Measurements from ENCODE around the gene RTKN2.

RTKN2 gene

DNA sequence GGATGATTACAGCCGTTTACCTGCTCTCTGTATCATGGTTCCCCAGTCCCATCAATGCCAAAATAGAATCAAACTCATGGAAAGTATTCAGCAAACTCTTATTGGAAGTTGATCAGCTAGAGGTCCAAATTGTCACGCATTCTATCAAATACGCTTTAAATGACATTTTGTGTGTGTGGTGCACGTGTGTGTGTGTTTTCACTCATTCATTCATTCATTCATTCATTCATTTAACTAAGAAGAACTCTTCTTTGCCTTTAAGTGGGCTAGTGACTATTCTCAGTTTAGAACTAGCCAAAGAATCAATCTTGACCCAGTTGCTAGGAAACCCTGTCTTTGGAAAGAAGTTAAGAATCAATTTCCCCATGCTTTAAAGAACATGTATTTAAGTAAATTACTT is 102.8 kb downstream of the RTKN2 start:
- no peak overlapping the region for H2AFZ ChIP-seq (ENCODE audit: low read length)
- no peak for TF ChIP-seq EZH2 (optimal IDR thresholded peaks at IDR 0.05; ENCODE audit: low read depth, low read length)
- TF ChIP-seq, protein P1, sequence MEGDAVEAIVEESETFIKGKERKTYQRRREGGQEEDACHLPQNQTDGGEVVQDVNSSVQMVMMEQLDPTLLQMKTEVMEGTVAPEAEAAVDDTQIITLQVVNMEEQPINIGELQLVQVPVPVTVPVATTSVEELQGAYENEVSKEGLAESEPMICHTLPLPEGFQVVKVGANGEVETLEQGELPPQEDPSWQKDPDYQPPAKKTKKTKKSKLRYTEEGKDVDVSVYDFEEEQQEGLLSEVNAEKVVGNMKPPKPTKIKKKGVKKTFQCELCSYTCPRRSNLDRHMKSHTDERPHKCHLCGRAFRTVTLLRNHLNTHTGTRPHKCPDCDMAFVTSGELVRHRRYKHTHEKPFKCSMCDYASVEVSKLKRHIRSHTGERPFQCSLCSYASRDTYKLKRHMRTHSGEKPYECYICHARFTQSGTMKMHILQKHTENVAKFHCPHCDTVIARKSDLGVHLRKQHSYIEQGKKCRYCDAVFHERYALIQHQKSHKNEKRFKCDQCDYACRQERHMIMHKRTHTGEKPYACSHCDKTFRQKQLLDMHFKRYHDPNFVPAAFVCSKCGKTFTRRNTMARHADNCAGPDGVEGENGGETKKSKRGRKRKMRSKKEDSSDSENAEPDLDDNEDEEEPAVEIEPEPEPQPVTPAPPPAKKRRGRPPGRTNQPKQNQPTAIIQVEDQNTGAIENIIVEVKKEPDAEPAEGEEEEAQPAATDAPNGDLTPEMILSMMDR (IDR thresholded peaks at IDR 0.05; ENCODE audit: low read length), result no peak
- TF ChIP-seq EZH2phosphoT487 (IDR thresholded peaks at IDR 0.05; ENCODE audit: low read length), result no peak
- no peaks in the 10 kb centered on the region for H3K9me2 ChIP-seq (replicated peaks; ENCODE audit: insufficient read depth, low read length)
- H3K79me2 ChIP-seq (ENCODE audit: low read length), result no peaks in the 10 kb centered on the region
- peaks cover 11% of the 10 kb centered on the region; the same call in 1 of the 2 replicates for H3K4me1 ChIP-seq (ENCODE audit: low read length)
- no peak overlapping the region for H3K4me2 ChIP-seq (ENCODE audit: low read depth, low read length)
- no peak overlapping the region for H3K9ac ChIP-seq (ENCODE audit: low read length)
- H3K36me3 ChIP-seq (replicated peaks; ENCODE audit: insufficient read depth, low read length), result no peaks in the 10 kb centered on the region
- no peaks in the 10 kb centered on the region for H3K27me3 ChIP-seq (replicated peaks; ENCODE audit: insufficient read depth, low read length)
- H3F3A ChIP-seq (ENCODE audit: insufficient read depth, low read length), result no peaks in the 10 kb centered on the region
- no peak overlapping the region for H3K27ac ChIP-seq (ENCODE audit: low read length)
- no peaks in the 10 kb centered on the region for H4K20me1 ChIP-seq (ENCODE audit: insufficient read depth, low read length)
- no peak overlapping the region for H3K4me3 ChIP-seq (ENCODE audit: low read length)
- no peaks in the 10 kb centered on the region for H3K9me3 ChIP-seq (replicated peaks; ENCODE audit: insufficient read depth, low read length)
- no peak for DNase-seq

DNA sequence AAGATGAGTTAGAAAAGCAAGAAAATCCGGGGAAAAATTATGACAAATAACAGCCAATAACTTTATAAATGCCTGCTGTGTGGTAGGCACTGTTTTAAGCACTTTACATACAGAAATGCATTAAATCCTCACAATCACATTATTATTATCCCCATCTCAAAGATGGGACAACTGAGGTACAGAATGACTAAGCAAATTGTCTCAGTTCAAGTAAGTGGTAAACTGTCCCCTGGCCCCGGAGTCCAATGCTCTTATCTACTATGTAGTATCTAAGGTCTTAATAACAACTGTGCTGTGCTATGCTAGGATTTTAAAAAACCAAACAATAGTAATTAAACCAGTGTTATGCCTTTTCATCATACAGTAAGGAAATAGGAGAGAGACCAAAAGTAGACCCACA is 105.6 kb downstream of the RTKN2 start:
- H3K9me2 ChIP-seq (replicated peaks; ENCODE audit: insufficient read depth, low read length), result no peaks in the 10 kb centered on the region
- DNase-seq, result no peak
- no peak overlapping the region for H3K9ac ChIP-seq (ENCODE audit: low read length)
- no peak overlapping the region for H3K4me3 ChIP-seq (ENCODE audit: low read length)
- no peaks in the 10 kb centered on the region for H3K27me3 ChIP-seq (replicated peaks; ENCODE audit: insufficient read depth, low read length)
- no peaks in the 10 kb centered on the region for H4K20me1 ChIP-seq (ENCODE audit: insufficient read depth, low read length)
- H3F3A ChIP-seq (ENCODE audit: insufficient read depth, low read length), result no peaks in the 10 kb centered on the region
- H2AFZ ChIP-seq (ENCODE audit: low read length), result no peak overlapping the region
- no peak overlapping the region for H3K27ac ChIP-seq (ENCODE audit: low read length)
- H3K4me2 ChIP-seq (ENCODE audit: low read depth, low read length), result no peak overlapping the region
- H3K9me3 ChIP-seq (replicated peaks; ENCODE audit: insufficient read depth, low read length), result no peaks in the 10 kb centered on the region
- H3K4me1 ChIP-seq (ENCODE audit: low read length), result peaks cover 11% of the 10 kb centered on the region; the same call in 1 of the 2 replicates
- no peaks in the 10 kb centered on the region for H3K79me2 ChIP-seq (ENCODE audit: low read length)
- H3K36me3 ChIP-seq (replicated peaks; ENCODE audit: insufficient read depth, low read length), result no peaks in the 10 kb centered on the region
- TF ChIP-seq EZH2phosphoT487 (IDR thresholded peaks at IDR 0.05; ENCODE audit: low read length), result no peak
- no peak for TF ChIP-seq EZH2 (optimal IDR thresholded peaks at IDR 0.05; ENCODE audit: low read depth, low read length)
- TF ChIP-seq, protein P1 (IDR thresholded peaks at IDR 0.05; ENCODE audit: low read length), result no peak

DNA sequence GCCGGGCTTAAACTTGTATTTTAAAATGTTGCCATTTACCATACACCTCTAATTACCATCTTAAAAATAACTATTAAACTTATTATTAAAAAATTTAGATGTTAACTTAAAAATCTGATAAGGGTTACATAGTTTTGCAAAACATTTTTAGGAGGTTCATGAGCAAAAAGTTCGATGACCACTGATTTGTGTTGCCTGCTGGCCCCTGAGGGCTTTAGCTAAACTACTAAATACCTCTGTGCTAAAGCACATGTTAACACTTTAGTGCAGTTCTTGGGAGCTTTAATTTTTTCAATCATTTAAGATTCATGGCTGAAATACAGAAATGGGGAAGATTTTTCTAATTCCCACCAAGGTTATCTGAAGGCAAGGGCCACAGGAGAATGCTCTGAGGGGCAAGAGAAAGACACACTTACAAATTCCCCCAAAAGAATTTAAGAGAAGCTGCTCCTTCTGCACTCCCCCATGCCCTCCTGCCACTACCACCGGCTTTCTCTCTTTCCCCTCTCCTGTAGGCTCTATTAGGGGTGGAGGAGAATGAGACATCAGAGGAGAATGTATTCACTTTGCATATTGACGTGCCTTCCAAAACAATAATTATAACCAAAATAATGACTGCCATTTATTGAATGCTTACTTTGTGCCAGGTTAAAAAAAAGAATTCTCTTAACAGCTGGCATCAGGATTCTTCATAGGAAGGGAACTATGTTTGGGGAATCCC is 106.2 kb downstream of the RTKN2 start:
- TF ChIP-seq EZH2phosphoT487 (IDR thresholded peaks at IDR 0.05; ENCODE audit: low read length) (no peak), EZH2 (optimal IDR thresholded peaks at IDR 0.05; ENCODE audit: low read depth, low read length) (no peak)
- TF ChIP-seq, protein P1 (IDR thresholded peaks at IDR 0.05; ENCODE audit: low read length), result no peak
- H3K79me2 ChIP-seq (ENCODE audit: low read length), result no peaks in the 10 kb centered on the region
- no peaks in the 10 kb centered on the region for H3K9me2 ChIP-seq (replicated peaks; ENCODE audit: insufficient read depth, low read length)
- H3K36me3 ChIP-seq (replicated peaks; ENCODE audit: insufficient read depth, low read length), result no peaks in the 10 kb centered on the region
- peaks cover 11% of the 10 kb centered on the region; the same call in 1 of the 2 replicates for H3K4me1 ChIP-seq (ENCODE audit: low read length)
- H3K4me3 ChIP-seq (ENCODE audit: low read length), result no peak overlapping the region
- no peaks in the 10 kb centered on the region for H3K27me3 ChIP-seq (replicated peaks; ENCODE audit: insufficient read depth, low read length)
- H3K27ac ChIP-seq (ENCODE audit: low read length), result no peak overlapping the region
- H2AFZ ChIP-seq (ENCODE audit: low read length), result no peak overlapping the region
- no peak overlapping the region for H3K4me2 ChIP-seq (ENCODE audit: low read depth, low read length)
- H3K9me3 ChIP-seq (replicated peaks; ENCODE audit: insufficient read depth, low read length), result no peaks in the 10 kb centered on the region
- no peaks in the 10 kb centered on the region for H4K20me1 ChIP-seq (ENCODE audit: insufficient read depth, low read length)
- DNase-seq, result no peak
- H3F3A ChIP-seq (ENCODE audit: insufficient read depth, low read length), result no peaks in the 10 kb centered on the region
- H3K9ac ChIP-seq (ENCODE audit: low read length), result no peak overlapping the region

Data from MM.1S (cell line).